Esophagus mucosa (tissue), 1 donor: ENCODE measurements around the gene USP49. TPM values are rescaled to one million over a fixed set of nuclear protein-coding genes. Genes with fewer than 3 reads are reported as not detected.

Experiments
- ATAC-seq: fragments of 200-7000 bp; cut with Tn5 transposase; one replicate; pipeline ENCODE4 v1.9.1; 2020
- total RNA-seq: library from RNA; stranded (reverse); gene quantifications from one replicate; pipeline ENCODE4 v1.2.4, GENCODE V29; 2023
- donor health status: DM: yes; HTN: yes; CAD: no.

Gene USP49
- total RNA-seq, 1 donor from 2014 or later = 1.5 TPM

- no peak for ATAC-seq
Measured at GRCh38 chr6:41748542-41748941, 146.6 kb downstream of the USP49 start.

DNA sequence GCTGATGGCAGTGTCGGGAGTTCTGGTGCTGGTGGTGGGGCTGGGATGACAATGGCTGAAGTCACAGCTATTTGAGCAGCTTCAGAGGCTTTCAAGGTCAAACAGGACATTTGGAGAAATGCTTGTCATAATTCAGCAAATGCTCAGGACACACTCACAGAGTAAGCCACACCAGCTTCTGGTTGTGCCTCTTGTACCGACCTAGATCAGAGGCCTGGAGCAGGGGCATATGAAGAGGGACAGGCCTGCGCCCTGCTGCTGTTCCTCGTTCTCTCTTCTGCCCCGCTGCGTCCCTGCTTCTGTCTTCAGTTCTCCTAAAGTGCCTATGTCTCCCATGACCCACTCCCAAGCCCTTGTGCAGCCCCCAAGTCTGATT, 147.1 kb downstream of the USP49 start:
- no peak for ATAC-seq

GRCh38 chr6:41747256-41748101, 147.7 kb downstream of the USP49 start, which contains the start of gene PGC:
TSS of gene PGC (minus strand) at chr6:41747397. CDS start at chr6:41747334, 63 bp downstream.
- no peak for ATAC-seq

- ATAC-seq = no peak
Measured at GRCh38 chr6:41746107-41746506, 149.1 kb downstream of the USP49 start.

GRCh38 chr6:41744236-41744787, 150.9 kb downstream of the USP49 start:
- ATAC-seq = no peak

- ATAC-seq = no peak
Measured at GRCh38 chr6:41743406-41744235, 151.6 kb downstream of the USP49 start.

DNA sequence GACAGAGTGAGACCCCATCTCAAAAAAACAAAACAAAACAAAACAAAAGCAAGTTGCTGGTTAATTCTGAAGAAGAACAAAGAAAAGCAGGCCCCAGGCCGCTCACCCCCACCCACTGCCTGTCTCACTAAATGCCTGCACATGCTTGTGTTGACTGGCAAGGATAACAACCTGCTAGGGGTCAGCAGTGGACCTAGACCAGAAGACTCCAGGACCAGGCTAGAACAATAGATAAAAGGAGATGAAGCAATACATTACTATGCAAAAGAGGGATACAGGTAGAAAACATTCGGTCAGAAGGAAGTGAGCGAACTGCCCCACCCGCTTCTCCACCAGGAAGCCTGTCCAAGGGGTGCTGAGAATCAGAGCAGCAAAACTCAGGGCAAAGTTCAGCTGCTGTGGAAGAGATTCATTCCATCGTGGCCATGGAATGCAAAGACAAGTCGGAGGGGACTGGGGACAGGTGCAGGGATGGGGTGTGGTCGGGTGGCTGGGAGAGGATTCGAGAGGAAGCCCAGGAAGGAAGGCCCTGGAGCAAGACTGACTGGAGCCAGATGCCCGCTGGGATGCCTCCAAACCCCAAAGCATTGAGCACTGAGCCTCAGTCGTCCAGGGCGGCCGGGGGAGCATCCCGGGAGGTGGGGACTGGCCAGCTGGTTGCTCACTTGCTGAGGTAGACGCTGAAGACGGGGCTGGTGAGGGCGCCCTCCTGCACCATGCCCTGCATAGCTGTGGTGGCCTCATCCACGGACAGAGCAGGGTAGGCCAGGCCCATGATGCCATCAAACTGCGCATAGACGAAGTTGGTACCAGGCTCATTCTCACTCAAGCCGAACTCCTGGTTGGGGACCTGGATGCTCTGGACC, 153.3 kb downstream of the USP49 start:
- peak; percentile 44 for ATAC-seq

DNA sequence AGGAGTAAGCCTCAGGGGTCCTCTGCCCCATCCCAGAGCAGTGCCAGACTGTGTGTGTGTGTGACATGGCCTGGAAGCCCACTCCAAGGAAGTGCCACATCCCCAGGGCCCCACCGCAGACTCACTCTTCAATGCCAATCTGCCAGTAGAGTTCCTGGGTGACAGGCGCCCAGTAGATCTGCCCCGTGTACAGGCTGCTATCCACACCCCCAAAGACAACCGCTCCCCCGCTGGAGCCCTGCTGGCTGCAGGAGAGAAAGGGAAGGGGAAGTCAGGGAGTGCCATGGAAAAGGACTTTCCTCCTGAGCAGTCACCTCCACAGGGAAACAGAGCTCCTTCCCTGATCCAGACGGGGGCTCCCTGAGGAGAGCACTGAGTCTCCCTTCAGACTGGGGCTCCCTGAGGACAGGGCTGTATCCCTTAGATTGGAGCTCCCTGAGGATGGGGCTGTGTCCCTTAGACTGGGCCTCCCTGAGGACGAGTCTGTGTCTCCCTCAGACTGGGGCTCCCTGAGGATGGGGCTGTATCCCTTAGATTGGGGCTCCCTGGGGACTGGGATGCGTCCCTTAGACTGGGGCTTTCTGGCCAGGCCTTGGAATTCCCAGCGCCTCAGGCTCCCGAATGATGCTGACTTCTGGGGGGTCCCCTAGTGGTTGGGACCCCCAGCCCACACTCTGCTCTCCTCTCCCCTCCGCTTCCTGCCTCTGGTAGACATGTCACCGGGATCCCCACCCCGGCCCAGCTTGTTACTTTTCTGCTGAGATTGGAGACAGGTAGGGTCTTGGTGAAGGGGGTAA, 154.6 kb downstream of the USP49 start:
- ATAC-seq = no peak

Other genes starting within 250 kb of the USP49 start
- gene TFEB, start 159.8 kb downstream of the USP49 start, total RNA-seq = 10.9 TPM
- not detected for gene PGC, start 148.0 kb downstream of the USP49 start, total RNA-seq
- 2.2 TPM for gene FRS3, start 115.5 kb downstream of the USP49 start, total RNA-seq
- gene PRICKLE4, start 114.6 kb downstream of the USP49 start, total RNA-seq = 2.2 TPM
- gene TOMM6, start 107.7 kb downstream of the USP49 start, total RNA-seq = 189 TPM
- 15.6 TPM for gene MED20, start 25.8 kb upstream of the USP49 start, total RNA-seq
- gene BYSL, start 26.1 kb upstream of the USP49 start, total RNA-seq = 16.2 TPM
- 32.2 TPM for gene CCND3, start 46.4 kb upstream of the USP49 start, total RNA-seq
- gene TAF8, start 155.1 kb upstream of the USP49 start, total RNA-seq = 13.8 TPM
- gene C6orf132, start 247.2 kb upstream of the USP49 start, total RNA-seq = 216 TPM